ACHN (cell line): ENCODE results near the gene CPLANE2.
"Not testable (repeated sequence)": the region's sequence is repeated elsewhere in the genome, so short reads cannot be mapped to it uniquely, and the experiment has no call there.

ENCODE experiments used
- DNase-seq: peaks from one replicate; pipeline ENCODE4 v3.0.0-alpha.2; 2015
- in situ Hi-C: cut with HindIII; loops from 2 replicates; pipeline ENCODE4 v1.10.0; 2017; ENCODE audit warnings: low sequenced_read_pairs, low pct_ligation_motif_present, low pct_unique_long_range_greater_than_20kb

Gene CPLANE2

GRCh38 chr1:16236511-16237342 lies at the start of gene CPLANE2:
Gene CPLANE2 (minus strand): TSS chr1:16237183. CDS start chr1:16236742, 441 bp downstream.
- in situ Hi-C loops: no loop called here
- DNase-seq: peak; percentile 90

DNA sequence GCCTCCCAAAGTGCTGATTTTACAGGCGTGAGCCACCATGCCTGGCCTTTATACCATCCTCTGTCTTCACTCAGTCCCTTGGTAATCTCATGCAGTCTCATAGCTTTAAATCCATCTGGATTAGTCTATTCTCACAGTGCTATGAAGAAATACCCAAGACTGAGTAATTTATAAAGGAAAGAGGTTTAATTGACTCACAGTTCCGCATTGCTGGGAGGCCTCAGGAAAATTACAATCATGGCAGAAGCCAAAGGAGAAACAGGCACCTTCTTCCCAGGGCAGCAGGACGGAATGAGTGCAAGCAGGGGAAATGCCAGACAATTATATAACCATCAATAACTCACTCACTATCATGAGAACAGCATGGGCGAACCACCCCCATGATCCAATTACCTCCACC lies 49.1 kb upstream of the CPLANE2 start:
- in situ Hi-C loops: no loop called here
- no peak for DNase-seq

- no peak for DNase-seq
- in situ Hi-C loops: no loop called here
These were observed 44.8 kb upstream of the CPLANE2 start for GRCh38 chr1:16281765-16282164.

DNA sequence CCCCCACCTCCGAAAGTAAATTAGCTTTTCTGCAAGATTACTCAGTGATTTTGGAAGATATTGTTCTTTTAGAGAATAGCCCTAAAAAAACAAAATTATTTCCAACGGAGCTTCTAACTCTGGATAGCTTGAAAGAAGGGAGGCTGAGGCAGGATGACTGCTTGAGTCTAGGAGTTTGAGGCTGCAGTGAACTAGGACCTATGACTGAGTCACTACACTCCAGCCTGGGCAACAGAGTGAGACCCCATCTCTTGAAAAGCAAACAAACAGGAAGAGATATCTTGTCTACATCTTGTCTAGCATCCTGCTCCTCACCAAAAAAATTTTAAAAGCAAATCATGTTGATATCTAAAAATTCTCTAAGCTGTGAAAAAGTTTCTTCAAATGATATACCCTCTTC lies 42.2 kb upstream of the CPLANE2 start:
- in situ Hi-C loops: no loop called here
- DNase-seq: no peak

GRCh38 chr1:16276302-16277030 lies 39.5 kb upstream of the CPLANE2 start:
- DNase-seq: no peak
- in situ Hi-C loops: no loop called here

DNA sequence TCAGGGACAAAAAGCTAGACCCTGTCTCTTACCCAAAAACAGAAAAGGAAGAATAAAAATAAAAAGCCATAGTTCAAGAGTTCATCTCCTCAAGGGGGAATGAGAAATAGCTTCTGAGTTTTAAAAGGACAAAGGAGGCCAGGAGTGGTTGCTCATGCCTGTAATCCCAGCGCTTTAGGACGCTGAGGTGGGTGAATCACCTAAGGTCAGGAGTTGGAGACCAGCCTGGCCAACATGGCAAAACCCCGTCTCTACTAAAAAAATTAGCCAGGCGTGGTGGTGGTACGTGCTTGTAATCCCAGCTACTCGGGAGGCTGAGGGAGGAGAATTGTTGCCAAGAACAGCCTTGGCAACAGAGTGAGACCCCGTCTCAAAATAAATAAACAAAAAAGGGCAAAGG lies 38.6 kb upstream of the CPLANE2 start:
- in situ Hi-C loops: no loop called here
- no peak for DNase-seq

- in situ Hi-C loops: no loop called here
- DNase-seq: no peak
These were observed 30.8 kb upstream of the CPLANE2 start for GRCh38 chr1:16267690-16268180.

- no peak for DNase-seq
- in situ Hi-C loops: no loop called here
These were observed 29.6 kb upstream of the CPLANE2 start for GRCh38 chr1:16266411-16267118.

GRCh38 chr1:16262067-16262466 lies 25.1 kb upstream of the CPLANE2 start:
- DNase-seq: no peak
- in situ Hi-C loops: no loop called here

- peak; percentile 55 for DNase-seq
- in situ Hi-C loops: no loop called here
These were observed 23.8 kb upstream of the CPLANE2 start for GRCh38 chr1:16260814-16261213.

GRCh38 chr1:16258591-16259135 lies 21.7 kb upstream of the CPLANE2 start:
- in situ Hi-C loops: no loop called here
- DNase-seq: no peak

DNA sequence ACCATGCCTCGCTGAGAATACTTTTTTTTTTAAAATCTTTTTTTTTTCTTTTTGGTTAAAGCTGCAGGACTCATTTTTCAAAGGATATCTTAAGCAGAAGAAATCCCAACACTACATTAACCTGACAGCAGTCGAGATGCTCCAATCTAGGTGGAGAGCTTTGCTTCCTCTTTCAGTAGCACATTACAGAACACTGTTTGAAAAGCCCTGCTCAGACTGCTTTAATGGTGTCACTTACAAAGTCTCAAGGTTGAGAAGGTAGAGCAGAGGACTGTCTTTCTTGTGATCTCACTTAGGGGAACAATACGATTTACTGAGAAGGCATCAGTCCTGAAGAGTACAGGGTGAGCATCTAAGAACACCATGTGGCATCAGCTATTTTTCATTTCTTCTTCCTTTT lies 21.0 kb upstream of the CPLANE2 start:
- no peak for DNase-seq
- in situ Hi-C loops: no loop called here

DNA sequence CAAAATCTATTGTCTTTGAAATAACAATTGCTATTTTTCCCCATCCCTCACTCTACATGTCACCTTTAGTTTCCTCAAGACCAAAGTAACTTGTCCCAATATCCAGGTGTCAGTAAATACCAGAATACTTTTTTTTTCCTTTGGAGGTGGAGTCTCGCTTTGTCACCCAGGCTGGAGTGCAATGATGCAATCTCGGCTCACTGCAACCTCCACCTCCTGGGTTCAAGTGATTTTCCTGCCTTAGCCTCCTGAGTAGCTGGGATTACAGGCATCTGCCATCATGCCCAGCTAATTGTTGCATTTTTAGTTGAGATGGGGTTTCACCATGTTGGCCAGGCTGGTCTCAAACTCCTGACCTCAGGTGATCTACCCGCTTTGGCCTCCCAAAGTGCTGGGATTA lies 20.6 kb upstream of the CPLANE2 start:
- DNase-seq, in situ Hi-C loops: not testable (repeated sequence)

- DNase-seq: no peak
- in situ Hi-C loops: no loop called here
These were observed 19.5 kb upstream of the CPLANE2 start for GRCh38 chr1:16256478-16256877.

DNA sequence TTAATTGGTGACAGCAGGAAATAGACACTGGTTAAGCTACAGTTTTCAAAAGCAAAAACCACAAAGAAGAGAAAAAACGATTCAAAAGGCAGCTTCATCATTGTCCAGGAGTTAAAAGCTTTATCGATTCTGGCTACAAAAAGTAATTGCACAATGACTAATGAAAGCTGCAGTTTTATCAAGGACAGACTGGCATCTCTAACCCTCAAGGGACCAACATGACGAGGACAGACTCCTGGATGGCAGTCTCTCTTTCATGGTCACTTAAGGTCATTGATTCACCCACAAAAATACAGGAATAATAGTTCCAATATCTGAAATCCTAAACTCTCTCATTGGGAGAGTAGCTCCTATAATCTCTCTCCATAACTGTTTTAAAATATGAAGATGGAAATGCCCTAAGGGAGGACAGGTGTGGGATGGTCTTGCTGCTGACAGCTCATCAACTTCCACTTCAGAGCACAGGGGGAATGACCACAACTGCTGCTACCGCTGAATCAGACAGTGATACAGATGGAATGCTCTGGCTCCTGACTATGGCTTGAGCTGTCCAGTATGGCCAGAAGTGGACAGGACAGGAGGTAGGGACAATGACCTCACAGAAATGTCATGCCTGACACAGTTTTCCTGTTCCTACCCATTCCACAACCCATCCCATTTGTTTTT lies 17.4 kb upstream of the CPLANE2 start:
- in situ Hi-C loops: no loop called here
- DNase-seq: no peak

GRCh38 chr1:16253332-16253922 lies 16.4 kb upstream of the CPLANE2 start:
- DNase-seq: no peak
- in situ Hi-C loops: no loop called here

GRCh38 chr1:16252912-16253311 lies 15.9 kb upstream of the CPLANE2 start:
- DNase-seq: no peak
- in situ Hi-C loops: no loop called here

DNA sequence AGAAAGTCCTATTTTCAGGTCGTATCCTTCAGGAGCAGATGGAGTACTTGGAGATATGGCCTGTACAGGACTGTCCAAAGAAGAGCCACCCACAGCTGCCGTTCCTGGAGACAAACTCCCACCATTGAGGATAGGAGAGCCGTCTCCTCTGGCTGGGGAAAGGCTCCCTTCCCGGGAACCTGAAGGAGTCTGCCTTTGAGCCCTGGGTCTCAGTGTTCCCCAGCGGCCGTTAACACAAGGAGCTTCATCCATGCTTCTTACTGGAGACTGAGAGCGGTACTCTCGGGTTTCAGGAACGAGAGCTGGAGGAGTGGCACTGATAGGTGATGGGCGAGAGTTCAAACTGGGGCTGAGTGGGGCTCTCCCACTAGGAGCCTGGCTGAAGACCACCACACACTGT lies 14.4 kb upstream of the CPLANE2 start:
- in situ Hi-C loops: no loop called here
- no peak for DNase-seq
